Hepatocyte (in vitro differentiated cells): Measurements from ENCODE around the gene SLC66A3. TPM values are rescaled to one million over a fixed set of nuclear protein-coding genes. Genes with fewer than 3 reads are reported as not detected.

Experiments
- DNase-seq: peaks from one replicate; pipeline ENCODE4 v3.0.0-alpha.2; 2016; ENCODE audit warnings: low spot score
- H2AFZ ChIP-seq: fragments of 200-600 bp; sonication (generic); 2 replicates; pipeline ENCODE4 v1.6.0; 2016; ENCODE audit warnings: antibody characterized with exemption, mild to moderate bottlenecking
- H3K27ac ChIP-seq: fragments of 200-600 bp; sonication (generic); 2 replicates; pipeline ENCODE4 v1.5.1; 2016; ENCODE audit warnings: mild to moderate bottlenecking
- H3K27me3 ChIP-seq: fragments of 200-600 bp; sonication (generic); 2 replicates; pipeline ENCODE4 v1.6.1; 2016
- H3K36me3 ChIP-seq: fragments of 200-600 bp; sonication (generic); replicated peaks from 2 replicates; pipeline ENCODE4 v1.5.1; 2016; ENCODE audit warnings: low read depth; ENCODE audit not compliant: insufficient read depth
- H3K4me1 ChIP-seq: fragments of 200-600 bp; sonication (generic); 2 replicates; pipeline ENCODE4 v1.5.1; 2016; ENCODE audit warnings: mild to moderate bottlenecking, moderate library complexity; ENCODE audit not compliant: insufficient read depth
- H3K4me2 ChIP-seq: fragments of 200-600 bp; sonication (generic); 2 replicates; pipeline ENCODE4 v1.6.0; 2016
- H3K4me3 ChIP-seq: fragments of 200-600 bp; sonication (generic); 2 replicates; pipeline ENCODE4 v1.5.1; 2016; ENCODE audit warnings: mild to moderate bottlenecking
- H3K79me2 ChIP-seq: fragments of 200-600 bp; sonication (generic); 2 replicates; pipeline ENCODE4 v1.6.0; 2017; ENCODE audit warnings: mild to moderate bottlenecking
- H3K9me2 ChIP-seq: fragments of 200-600 bp; sonication (generic); replicated peaks from 2 replicates; pipeline ENCODE4 v1.6.0; 2017; ENCODE audit warnings: mild to moderate bottlenecking; ENCODE audit not compliant: insufficient read depth
- H3K9me3 ChIP-seq: fragments of 200-600 bp; sonication (generic); 2 replicates; pipeline ENCODE4 v1.5.1; 2016; ENCODE audit warnings: low read depth, mild to moderate bottlenecking
- H4K20me1 ChIP-seq: fragments of 200-600 bp; sonication (generic); 2 replicates; pipeline ENCODE4 v1.6.0; 2016; ENCODE audit warnings: mild to moderate bottlenecking; ENCODE audit not compliant: insufficient read depth, poor library complexity, severe bottlenecking
- CTCF ChIP-seq: fragments of 200-600 bp; sonication (generic); IDR thresholded peaks from 2 replicates; pipeline ENCODE4 v1.5.1; 2016; ENCODE audit warnings: antibody characterized with exemption, mild to moderate bottlenecking; ENCODE audit not compliant: poor library complexity
- EZH2 ChIP-seq: fragments of 200-600 bp; sonication (generic); IDR thresholded peaks from 2 replicates; pipeline ENCODE4 v1.6.1; 2016; ENCODE audit warnings: antibody characterized with exemption, mild to moderate bottlenecking, borderline replicate concordance
- EZH2phosphoT487 ChIP-seq: fragments of 200-600 bp; sonication (generic); IDR thresholded peaks from one replicate; pipeline ENCODE4 v1.6.1; 2018; ENCODE audit warnings: antibody characterized with exemption, mild to moderate bottlenecking, low read depth, moderate library complexity; ENCODE audit not compliant: unreplicated experiment, severe bottlenecking
- polyA plus RNA-seq: library from polyadenylated mRNA; unstranded; fragments of >200 nt; fragmentation: Nextera tagmentation; extraction: Ambion mirVana; gene quantifications from 2 replicates; pipeline ENCODE4 v1.2.1, GENCODE V29; 2016
- total RNA-seq: library from RNA; depleted of rRNA; stranded (reverse); fragments of >200 nt; gene quantifications from 2 replicates; pipeline ENCODE4 v1.2.3, GENCODE V29; 2014

The SLC66A3 gene
- total and polyA plus RNA-seq, 2 experiments from 2014 or later, result 24.3 to 26.8 TPM

- Histone ChIP-seq H3K4me2 (no peak overlapping the region), H3K4me1 (no peaks in the 10 kb centered on the region), H3K27me3 (no peaks in the 10 kb centered on the region), H2AFZ (no peak overlapping the region), H3K36me3 (no peaks in the 10 kb centered on the region), H3K79me2 (peaks cover 34% of the 10 kb centered on the region), H3K27ac (no peak overlapping the region), H3K9me3 (no peaks in the 10 kb centered on the region), H3K9me2 (no peaks in the 10 kb centered on the region), H4K20me1 (no peaks in the 10 kb centered on the region), H3K4me3 (no peak overlapping the region)
- DNase-seq, result no peak
- TF ChIP-seq EZH2phosphoT487, result no peak
- no peak for TF ChIP-seq EZH2
- TF ChIP-seq CTCF, result no peak
These were observed 72.3 kb downstream of the SLC66A3 start for GRCh38 chr2:11227595-11227994.

Other genes starting within 250 kb of the SLC66A3 start
- gene KCNF1, start 243.5 kb upstream of the SLC66A3 start, total RNA-seq, result 0.28 and 0.67 TPM in 2 replicates
- gene KCNF1, start 243.5 kb upstream of the SLC66A3 start, polyA plus RNA-seq, result 0.87 and 2.5 TPM in 2 replicates
- 52.8 and 59.6 TPM in 2 replicates for gene ROCK2, start 189.2 kb downstream of the SLC66A3 start, total RNA-seq
- gene ROCK2, start 189.2 kb downstream of the SLC66A3 start, polyA plus RNA-seq, result 30.7 and 34.5 TPM in 2 replicates